ENCODE results near the gene E2F2. TPM values are rescaled to one million over a fixed set of nuclear protein-coding genes. Genes with fewer than 3 reads are reported as not detected.
A peak's percentile ranks its signal among the peaks of the same experiment; 100 is the strongest.

The E2F2 gene
- total and polyA plus RNA-seq, 2 experiments from 2014 or later, result 0.78 to 3.4 TPM

DNA sequence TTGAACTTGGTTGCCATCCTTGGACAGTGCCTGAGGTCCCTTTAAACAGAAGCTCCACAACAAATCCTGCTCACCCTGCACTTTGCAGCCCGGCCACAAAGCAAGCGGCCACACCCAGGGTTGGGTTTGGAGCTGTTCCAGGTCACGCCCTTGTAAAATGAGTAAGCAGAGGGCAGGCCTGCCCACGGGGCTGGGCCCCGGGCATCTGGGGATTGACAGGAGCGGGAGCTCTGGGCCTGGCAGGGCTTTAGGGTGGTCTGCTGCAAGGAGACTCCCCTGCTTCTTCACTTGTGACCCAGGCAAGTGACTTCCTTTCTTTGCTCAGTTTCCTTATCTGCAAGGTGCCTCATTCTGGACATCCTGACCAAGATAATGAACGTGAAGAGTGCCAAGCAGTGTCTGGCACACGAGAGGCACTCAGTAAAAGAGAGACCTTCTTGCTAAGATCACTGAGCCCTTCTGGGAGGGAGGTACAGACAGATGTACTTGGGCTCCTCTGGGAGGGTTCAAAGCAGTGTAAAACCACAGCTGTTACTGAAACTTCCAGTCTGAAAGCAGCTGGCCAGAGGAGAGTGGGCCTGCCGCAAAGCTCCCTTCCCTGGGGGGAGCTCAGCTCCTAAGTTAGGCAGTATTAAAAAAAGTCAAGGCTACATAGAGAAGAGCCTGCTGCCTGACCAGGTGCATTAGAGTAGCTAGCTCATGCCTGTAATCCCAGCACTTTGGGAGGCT lies 2.6 kb downstream of the E2F2 start:
- peaks cover 36% of the 10 kb centered on the region for H3K27me3 Mint-ChIP-seq (ENCODE audit: insufficient read depth, low read depth, poor library complexity)
- H3K27ac Mint-ChIP-seq, result no peak overlapping the region
- Histone ChIP-seq H3K79me2 (replicated peaks; ENCODE audit: insufficient read depth) (no peaks in the 10 kb centered on the region), H3K4me3 (no peak overlapping the region), H2AFZ (no peak overlapping the region), H3K27me3 (ENCODE audit: insufficient read depth) (peaks cover 40% of the 10 kb centered on the region), H3K27ac (ENCODE audit: low read depth) (no peak overlapping the region), H3K4me1 (ENCODE audit: insufficient read depth) (peaks cover 28% of the 10 kb centered on the region), H3F3A (replicated peaks; ENCODE audit: low read depth) (peaks cover 12% of the 10 kb centered on the region; the same call in 1 of the 2 replicates), H3K36me3 (ENCODE audit: insufficient read depth) (no peaks in the 10 kb centered on the region), H3K9me2 (ENCODE audit: insufficient read depth) (no peaks in the 10 kb centered on the region), H3K4me2 (no peak overlapping the region), H4K20me1 (replicated peaks; ENCODE audit: insufficient read depth) (no peaks in the 10 kb centered on the region; the same call in 1 of the 2 replicates)
- H3K9me3 Mint-ChIP-seq, result no peaks in the 10 kb centered on the region
- ATAC-seq, result no peak
- peaks cover 39% of the 10 kb centered on the region for H3K4me1 Mint-ChIP-seq
- TF ChIP-seq, protein P1, sequence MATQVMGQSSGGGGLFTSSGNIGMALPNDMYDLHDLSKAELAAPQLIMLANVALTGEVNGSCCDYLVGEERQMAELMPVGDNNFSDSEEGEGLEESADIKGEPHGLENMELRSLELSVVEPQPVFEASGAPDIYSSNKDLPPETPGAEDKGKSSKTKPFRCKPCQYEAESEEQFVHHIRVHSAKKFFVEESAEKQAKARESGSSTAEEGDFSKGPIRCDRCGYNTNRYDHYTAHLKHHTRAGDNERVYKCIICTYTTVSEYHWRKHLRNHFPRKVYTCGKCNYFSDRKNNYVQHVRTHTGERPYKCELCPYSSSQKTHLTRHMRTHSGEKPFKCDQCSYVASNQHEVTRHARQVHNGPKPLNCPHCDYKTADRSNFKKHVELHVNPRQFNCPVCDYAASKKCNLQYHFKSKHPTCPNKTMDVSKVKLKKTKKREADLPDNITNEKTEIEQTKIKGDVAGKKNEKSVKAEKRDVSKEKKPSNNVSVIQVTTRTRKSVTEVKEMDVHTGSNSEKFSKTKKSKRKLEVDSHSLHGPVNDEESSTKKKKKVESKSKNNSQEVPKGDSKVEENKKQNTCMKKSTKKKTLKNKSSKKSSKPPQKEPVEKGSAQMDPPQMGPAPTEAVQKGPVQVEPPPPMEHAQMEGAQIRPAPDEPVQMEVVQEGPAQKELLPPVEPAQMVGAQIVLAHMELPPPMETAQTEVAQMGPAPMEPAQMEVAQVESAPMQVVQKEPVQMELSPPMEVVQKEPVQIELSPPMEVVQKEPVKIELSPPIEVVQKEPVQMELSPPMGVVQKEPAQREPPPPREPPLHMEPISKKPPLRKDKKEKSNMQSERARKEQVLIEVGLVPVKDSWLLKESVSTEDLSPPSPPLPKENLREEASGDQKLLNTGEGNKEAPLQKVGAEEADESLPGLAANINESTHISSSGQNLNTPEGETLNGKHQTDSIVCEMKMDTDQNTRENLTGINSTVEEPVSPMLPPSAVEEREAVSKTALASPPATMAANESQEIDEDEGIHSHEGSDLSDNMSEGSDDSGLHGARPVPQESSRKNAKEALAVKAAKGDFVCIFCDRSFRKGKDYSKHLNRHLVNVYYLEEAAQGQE (IDR thresholded peaks at IDR 0.05; ENCODE audit: unreplicated experiment), result no peak
- TF ChIP-seq EZH2phosphoT487 (IDR thresholded peaks at IDR 0.05; ENCODE audit: unreplicated experiment) (no peak), ZNF331 (CRISPR knock-in tag; IDR thresholded peaks at IDR 0.05; ENCODE audit: low read depth) (no peak), NANOG (IDR thresholded peaks at IDR 0.05; ENCODE audit: borderline replicate concordance) (no peak), CREB1 (CRISPR knock-in tag; IDR thresholded peaks at IDR 0.05; ENCODE audit: low read depth) (no peak), ZNF114 (CRISPR knock-in tag; IDR thresholded peaks at IDR 0.05) (no peak), STAT1 (IDR thresholded peaks at IDR 0.05; ENCODE audit: unreplicated experiment) (no peak), EZH2 (IDR thresholded peaks at IDR 0.05; ENCODE audit: low read depth, unreplicated experiment) (no peak), JUNB (IDR thresholded peaks at IDR 0.05; ENCODE audit: unreplicated experiment) (no peak), POLR2AphosphoS5 (IDR thresholded peaks at IDR 0.05; ENCODE audit: low read depth) (no peak)
- TF ChIP-seq, protein P2, sequence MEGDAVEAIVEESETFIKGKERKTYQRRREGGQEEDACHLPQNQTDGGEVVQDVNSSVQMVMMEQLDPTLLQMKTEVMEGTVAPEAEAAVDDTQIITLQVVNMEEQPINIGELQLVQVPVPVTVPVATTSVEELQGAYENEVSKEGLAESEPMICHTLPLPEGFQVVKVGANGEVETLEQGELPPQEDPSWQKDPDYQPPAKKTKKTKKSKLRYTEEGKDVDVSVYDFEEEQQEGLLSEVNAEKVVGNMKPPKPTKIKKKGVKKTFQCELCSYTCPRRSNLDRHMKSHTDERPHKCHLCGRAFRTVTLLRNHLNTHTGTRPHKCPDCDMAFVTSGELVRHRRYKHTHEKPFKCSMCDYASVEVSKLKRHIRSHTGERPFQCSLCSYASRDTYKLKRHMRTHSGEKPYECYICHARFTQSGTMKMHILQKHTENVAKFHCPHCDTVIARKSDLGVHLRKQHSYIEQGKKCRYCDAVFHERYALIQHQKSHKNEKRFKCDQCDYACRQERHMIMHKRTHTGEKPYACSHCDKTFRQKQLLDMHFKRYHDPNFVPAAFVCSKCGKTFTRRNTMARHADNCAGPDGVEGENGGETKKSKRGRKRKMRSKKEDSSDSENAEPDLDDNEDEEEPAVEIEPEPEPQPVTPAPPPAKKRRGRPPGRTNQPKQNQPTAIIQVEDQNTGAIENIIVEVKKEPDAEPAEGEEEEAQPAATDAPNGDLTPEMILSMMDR (conservative IDR thresholded peaks at IDR 0.05; ENCODE audit: low read depth in 2 of 2), result no peak
- TF ChIP-seq, protein P3, sequence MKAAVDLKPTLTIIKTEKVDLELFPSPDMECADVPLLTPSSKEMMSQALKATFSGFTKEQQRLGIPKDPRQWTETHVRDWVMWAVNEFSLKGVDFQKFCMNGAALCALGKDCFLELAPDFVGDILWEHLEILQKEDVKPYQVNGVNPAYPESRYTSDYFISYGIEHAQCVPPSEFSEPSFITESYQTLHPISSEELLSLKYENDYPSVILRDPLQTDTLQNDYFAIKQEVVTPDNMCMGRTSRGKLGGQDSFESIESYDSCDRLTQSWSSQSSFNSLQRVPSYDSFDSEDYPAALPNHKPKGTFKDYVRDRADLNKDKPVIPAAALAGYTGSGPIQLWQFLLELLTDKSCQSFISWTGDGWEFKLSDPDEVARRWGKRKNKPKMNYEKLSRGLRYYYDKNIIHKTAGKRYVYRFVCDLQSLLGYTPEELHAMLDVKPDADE (IDR thresholded peaks at IDR 0.05), result no peak
- TF ChIP-seq, protein P4, sequence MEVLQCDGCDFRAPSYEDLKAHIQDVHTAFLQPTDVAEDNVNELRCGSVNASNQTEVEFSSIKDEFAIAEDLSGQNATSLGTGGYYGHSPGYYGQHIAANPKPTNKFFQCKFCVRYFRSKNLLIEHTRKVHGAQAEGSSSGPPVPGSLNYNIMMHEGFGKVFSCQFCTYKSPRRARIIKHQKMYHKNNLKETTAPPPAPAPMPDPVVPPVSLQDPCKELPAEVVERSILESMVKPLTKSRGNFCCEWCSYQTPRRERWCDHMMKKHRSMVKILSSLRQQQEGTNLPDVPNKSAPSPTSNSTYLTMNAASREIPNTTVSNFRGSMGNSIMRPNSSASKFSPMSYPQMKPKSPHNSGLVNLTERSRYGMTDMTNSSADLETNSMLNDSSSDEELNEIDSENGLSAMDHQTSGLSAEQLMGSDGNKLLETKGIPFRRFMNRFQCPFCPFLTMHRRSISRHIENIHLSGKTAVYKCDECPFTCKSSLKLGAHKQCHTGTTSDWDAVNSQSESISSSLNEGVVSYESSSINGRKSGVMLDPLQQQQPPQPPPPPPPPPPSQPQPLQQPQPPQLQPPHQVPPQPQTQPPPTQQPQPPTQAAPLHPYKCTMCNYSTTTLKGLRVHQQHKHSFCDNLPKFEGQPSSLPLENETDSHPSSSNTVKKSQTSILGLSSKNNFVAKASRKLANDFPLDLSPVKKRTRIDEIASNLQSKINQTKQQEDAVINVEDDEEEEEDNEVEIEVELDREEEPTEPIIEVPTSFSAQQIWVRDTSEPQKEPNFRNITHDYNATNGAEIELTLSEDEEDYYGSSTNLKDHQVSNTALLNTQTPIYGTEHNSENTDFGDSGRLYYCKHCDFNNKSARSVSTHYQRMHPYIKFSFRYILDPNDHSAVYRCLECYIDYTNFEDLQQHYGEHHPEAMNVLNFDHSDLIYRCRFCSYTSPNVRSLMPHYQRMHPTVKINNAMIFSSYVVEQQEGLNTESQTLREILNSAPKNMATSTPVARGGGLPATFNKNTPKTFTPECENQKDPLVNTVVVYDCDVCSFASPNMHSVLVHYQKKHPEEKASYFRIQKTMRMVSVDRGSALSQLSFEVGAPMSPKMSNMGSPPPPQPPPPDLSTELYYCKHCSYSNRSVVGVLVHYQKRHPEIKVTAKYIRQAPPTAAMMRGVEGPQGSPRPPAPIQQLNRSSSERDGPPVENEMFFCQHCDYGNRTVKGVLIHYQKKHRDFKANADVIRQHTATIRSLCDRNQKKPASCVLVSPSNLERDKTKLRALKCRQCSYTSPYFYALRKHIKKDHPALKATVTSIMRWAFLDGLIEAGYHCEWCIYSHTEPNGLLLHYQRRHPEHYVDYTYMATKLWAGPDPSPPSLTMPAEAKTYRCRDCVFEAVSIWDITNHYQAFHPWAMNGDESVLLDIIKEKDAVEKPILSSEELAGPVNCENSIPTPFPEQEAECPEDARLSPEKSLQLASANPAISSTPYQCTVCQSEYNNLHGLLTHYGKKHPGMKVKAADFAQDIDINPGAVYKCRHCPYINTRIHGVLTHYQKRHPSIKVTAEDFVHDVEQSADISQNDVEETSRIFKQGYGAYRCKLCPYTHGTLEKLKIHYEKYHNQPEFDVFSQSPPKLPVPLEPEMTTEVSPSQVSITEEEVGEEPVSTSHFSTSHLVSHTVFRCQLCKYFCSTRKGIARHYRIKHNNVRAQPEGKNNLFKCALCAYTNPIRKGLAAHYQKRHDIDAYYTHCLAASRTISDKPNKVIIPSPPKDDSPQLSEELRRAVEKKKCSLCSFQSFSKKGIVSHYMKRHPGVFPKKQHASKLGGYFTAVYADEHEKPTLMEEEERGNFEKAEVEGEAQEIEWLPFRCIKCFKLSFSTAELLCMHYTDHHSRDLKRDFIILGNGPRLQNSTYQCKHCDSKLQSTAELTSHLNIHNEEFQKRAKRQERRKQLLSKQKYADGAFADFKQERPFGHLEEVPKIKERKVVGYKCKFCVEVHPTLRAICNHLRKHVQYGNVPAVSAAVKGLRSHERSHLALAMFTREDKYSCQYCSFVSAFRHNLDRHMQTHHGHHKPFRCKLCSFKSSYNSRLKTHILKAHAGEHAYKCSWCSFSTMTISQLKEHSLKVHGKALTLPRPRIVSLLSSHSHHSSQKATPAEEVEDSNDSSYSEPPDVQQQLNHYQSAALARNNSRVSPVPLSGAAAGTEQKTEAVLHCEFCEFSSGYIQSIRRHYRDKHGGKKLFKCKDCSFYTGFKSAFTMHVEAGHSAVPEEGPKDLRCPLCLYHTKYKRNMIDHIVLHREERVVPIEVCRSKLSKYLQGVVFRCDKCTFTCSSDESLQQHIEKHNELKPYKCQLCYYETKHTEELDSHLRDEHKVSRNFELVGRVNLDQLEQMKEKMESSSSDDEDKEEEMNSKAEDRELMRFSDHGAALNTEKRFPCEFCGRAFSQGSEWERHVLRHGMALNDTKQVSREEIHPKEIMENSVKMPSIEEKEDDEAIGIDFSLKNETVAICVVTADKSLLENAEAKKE (CRISPR knock-in tag; IDR thresholded peaks at IDR 0.05), result no peak
- H3K4me3 Mint-ChIP-seq, result 0 out of 3 replicates have a peak overlapping the region, but pooled peaks have one; percentile 71
- no peaks in the 10 kb centered on the region for H3K36me3 Mint-ChIP-seq (ENCODE audit: low read depth)
- no peak for DNase-seq (ENCODE audit: low spot score)

Data from GM23338 (cell line).